IPS DF 19.7 (cell line): ENCODE measurements around the gene SH3PXD2B.

ENCODE experiments used
- DNase-seq: peaks from one replicate; pipeline ENCODE4 v3.0.0-alpha.2; 2013; ENCODE audit warnings: low read depth, low spot score

Gene SH3PXD2B

GRCh38 chr5:172278356-172278755 lies 176.0 kb downstream of the SH3PXD2B start:
- DNase-seq: no peak

- no peak for DNase-seq
These were observed 178.1 kb downstream of the SH3PXD2B start for GRCh38 chr5:172276214-172276613.
